ENCODE results near the gene MSANTD7.

Gene MSANTD7

GRCh38 chr10:14844948-14845347 lies 6.8 kb downstream of the MSANTD7 start:
- ChIA-PET POLR2A (interaction anchor here (2.2 kb wide), 1 partner anchor 33 kb away, joined by 6 read pairs; the partner anchor contains the start of gene SUV39H2), CTCF (interaction anchor here (0.6 to 1.0 kb wide), 3 partner anchors 127 to 932 kb away, joined by 3 read pairs; no protein-coding TSS in a partner anchor)
- Histone ChIP-seq H3K4me3 (ENCODE audit: low read depth, low read length) (no peak overlapping the region), H3K27ac (ENCODE audit: extremely low read depth, low read depth, low read length) (no peak overlapping the region), H3K4me1 (ENCODE audit: control insufficient read depth, insufficient read depth, low read length) (no peaks in the 10 kb centered on the region), H3K36me3 (ENCODE audit: control insufficient read depth in 2 of 2, insufficient read depth in 1 of 2, low read length in 2 of 2) (peaks cover 44 to 78% of the 10 kb centered on the region in 2 experiments), H3K9me3 (ENCODE audit: control insufficient read depth, insufficient read depth, low read depth, low read length) (no peaks in the 10 kb centered on the region)
- TF ChIP-seq ZIC2 (tag by site-specific recombination; IDR thresholded peaks at IDR 0.05) (no peak), ZNF239 (tag by site-specific recombination; IDR thresholded peaks at IDR 0.05) (no peak), ZNF704 (tag by site-specific recombination; IDR thresholded peaks at IDR 0.05) (no peak), ZNF354C (tag by site-specific recombination; IDR thresholded peaks at IDR 0.05; ENCODE audit: borderline replicate concordance, low read depth) (no peak), PRDM1 (tag by site-specific recombination; IDR thresholded peaks at IDR 0.05) (no peak), ZBTB48 (tag by site-specific recombination; IDR thresholded peaks at IDR 0.05) (no peak), ZSCAN16 (tag by site-specific recombination; IDR thresholded peaks at IDR 0.05) (no peak), ZNF2 (tag by site-specific recombination; IDR thresholded peaks at IDR 0.05) (no peak), ZBTB10 (tag by site-specific recombination; IDR thresholded peaks at IDR 0.05) (no peak), ZNF350 (tag by site-specific recombination; IDR thresholded peaks at IDR 0.05) (no peak), PBX3 (CRISPR knock-in tag; IDR thresholded peaks at IDR 0.05) (no peak), ZNF26 (tag by site-specific recombination; IDR thresholded peaks at IDR 0.05) (no peak), ZBTB17 (tag by site-specific recombination; IDR thresholded peaks at IDR 0.05) (no peak), SCRT2 (tag by site-specific recombination; IDR thresholded peaks at IDR 0.05) (no peak), ZNF610 (tag by site-specific recombination; IDR thresholded peaks at IDR 0.05; ENCODE audit: borderline replicate concordance) (no peak), ZNF792 (tag by site-specific recombination; IDR thresholded peaks at IDR 0.05) (no peak), PRDM2 (tag by site-specific recombination; IDR thresholded peaks at IDR 0.05; ENCODE audit: borderline replicate concordance) (no peak), ZNF571 (tag by site-specific recombination; IDR thresholded peaks at IDR 0.05) (no peak)

Data from HEK293 (cell line).